Muscle layer of duodenum (tissue), 2 donors: ENCODE results near the gene ISLR.

Experiments
- H3K27ac ChIP-seq: one replicate; pipeline ENCODE4 v1.7.0; 2013; ENCODE audit warnings: mild to moderate bottlenecking, low read length
- H3K27me3 ChIP-seq: one replicate; pipeline ENCODE4 v1.7.0; 2013; ENCODE audit warnings: low read depth, mild to moderate bottlenecking, control low read depth, low read length
- H3K36me3 ChIP-seq, 2 donors: one replicate each; pipeline ENCODE4 v1.7.0; 2013; ENCODE audit warnings: low read length in 2 of 2, control low read depth in 1 of 2, mild to moderate bottlenecking in 1 of 2; ENCODE audit not compliant: insufficient read depth in 2 of 2, control insufficient read depth in 1 of 2
- H3K4me1 ChIP-seq, 2 donors: one replicate each; pipeline ENCODE4 v1.7.0; 2013; ENCODE audit warnings: low read length in 2 of 2, mild to moderate bottlenecking in 2 of 2, control low read depth in 1 of 2, moderate library complexity in 1 of 2; ENCODE audit not compliant: insufficient read depth in 2 of 2, control insufficient read depth in 1 of 2
- H3K4me3 ChIP-seq, 2 donors: one replicate each; pipeline ENCODE4 v1.7.0; 2013; ENCODE audit warnings: low read length in 2 of 2, low read depth in 1 of 2, mild to moderate bottlenecking in 1 of 2
- H3K9me3 ChIP-seq, 2 donors: one replicate each; pipeline ENCODE4 v1.7.0; 2013; ENCODE audit warnings: low read length in 2 of 2, control low read depth in 1 of 2, mild to moderate bottlenecking in 1 of 2; ENCODE audit not compliant: control insufficient read depth in 1 of 2
- donor health status: healthy.

The ISLR gene

DNA sequence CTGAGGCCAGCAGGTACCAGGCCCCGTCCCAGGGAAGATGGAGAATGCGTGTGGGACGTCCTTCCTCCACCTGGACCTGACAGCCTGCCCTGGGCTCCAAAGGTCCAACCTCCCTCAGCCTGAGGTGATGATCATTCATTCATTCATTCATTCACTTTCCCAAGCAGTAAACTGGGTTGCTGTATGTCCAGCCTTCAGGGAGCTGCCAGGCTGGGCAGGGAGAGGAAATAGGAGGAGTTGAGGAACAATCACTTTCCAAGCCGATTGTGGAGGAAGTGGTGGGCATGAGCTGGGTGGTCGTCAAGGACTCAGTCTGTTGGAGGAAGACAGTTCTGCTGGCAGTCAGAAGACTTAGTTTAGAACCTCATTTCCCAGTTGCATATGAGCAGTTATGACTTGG is 52.4 kb downstream of the ISLR start:
- H3K4me1 ChIP-seq: peaks cover 0 to 6% of the 10 kb centered on the region in 2 donors
- peaks cover 6% of the 10 kb centered on the region for H3K27me3 ChIP-seq
- H3K36me3 ChIP-seq: no peaks in the 10 kb centered on the region
- no peaks in the 10 kb centered on the region for H3K9me3 ChIP-seq
- no peak overlapping the region for H3K27ac ChIP-seq
- no peak overlapping the region for H3K4me3 ChIP-seq
